Chondrocyte (in vitro differentiated cells): Measurements from ENCODE around the gene DNAI1. TPM values are rescaled to one million over a fixed set of nuclear protein-coding genes. Genes with fewer than 3 reads are reported as not detected.

Source experiments
- DNase-seq: peaks from one replicate; pipeline ENCODE4 v3.0.0; 2021; ENCODE audit warnings: mixed read lengths, low spot score
- H3K27ac Mint-ChIP-seq: one replicate; pipeline ENCODE4 v1.8.0; 2021; ENCODE audit warnings: mild to moderate bottlenecking, moderate library complexity, mixed read lengths; ENCODE audit not compliant: unreplicated experiment
- H3K27me3 Mint-ChIP-seq: 2 replicates; pipeline ENCODE4 v1.8.0; 2021; ENCODE audit warnings: low read depth, mixed read lengths
- H3K36me3 Mint-ChIP-seq: 2 replicates; pipeline ENCODE4 v1.8.0; 2021; ENCODE audit warnings: low read depth, mixed read lengths
- H3K4me1 Mint-ChIP-seq: 2 replicates; pipeline ENCODE4 v1.8.0; 2021; ENCODE audit warnings: low read depth, mild to moderate bottlenecking, mixed read lengths
- H3K4me3 Mint-ChIP-seq: one replicate; pipeline ENCODE4 v1.8.0; 2021; ENCODE audit warnings: mild to moderate bottlenecking, moderate library complexity, mixed read lengths; ENCODE audit not compliant: unreplicated experiment
- H3K9me3 Mint-ChIP-seq: 2 replicates; pipeline ENCODE4 v1.8.0; 2021; ENCODE audit warnings: low read depth, mixed read lengths
- long read RNA-seq: library from polyadenylated mRNA; stranded (forward); transcript quantifications from one replicate; pipeline ENCODE4 v2.0.0, GENCODE V29; 2021
- total RNA-seq: library from RNA; stranded (reverse); gene quantifications from 3 replicates; pipeline ENCODE4 v1.2.1, GENCODE V29; 2021
- TF ChIP-seq, protein P1 (sequence below): fragments of 200-600 bp; sonication (generic); IDR thresholded peaks from 2 replicates; pipeline ENCODE4 v1.5.0; 2021; ENCODE audit warnings: antibody characterized with exemption, mild to moderate bottlenecking, moderate library complexity

Gene DNAI1
- total RNA-seq = 0.25 TPM in 1 of 3 replicates, not detected in the others
- long read RNA-seq = 0 reads

DNA sequence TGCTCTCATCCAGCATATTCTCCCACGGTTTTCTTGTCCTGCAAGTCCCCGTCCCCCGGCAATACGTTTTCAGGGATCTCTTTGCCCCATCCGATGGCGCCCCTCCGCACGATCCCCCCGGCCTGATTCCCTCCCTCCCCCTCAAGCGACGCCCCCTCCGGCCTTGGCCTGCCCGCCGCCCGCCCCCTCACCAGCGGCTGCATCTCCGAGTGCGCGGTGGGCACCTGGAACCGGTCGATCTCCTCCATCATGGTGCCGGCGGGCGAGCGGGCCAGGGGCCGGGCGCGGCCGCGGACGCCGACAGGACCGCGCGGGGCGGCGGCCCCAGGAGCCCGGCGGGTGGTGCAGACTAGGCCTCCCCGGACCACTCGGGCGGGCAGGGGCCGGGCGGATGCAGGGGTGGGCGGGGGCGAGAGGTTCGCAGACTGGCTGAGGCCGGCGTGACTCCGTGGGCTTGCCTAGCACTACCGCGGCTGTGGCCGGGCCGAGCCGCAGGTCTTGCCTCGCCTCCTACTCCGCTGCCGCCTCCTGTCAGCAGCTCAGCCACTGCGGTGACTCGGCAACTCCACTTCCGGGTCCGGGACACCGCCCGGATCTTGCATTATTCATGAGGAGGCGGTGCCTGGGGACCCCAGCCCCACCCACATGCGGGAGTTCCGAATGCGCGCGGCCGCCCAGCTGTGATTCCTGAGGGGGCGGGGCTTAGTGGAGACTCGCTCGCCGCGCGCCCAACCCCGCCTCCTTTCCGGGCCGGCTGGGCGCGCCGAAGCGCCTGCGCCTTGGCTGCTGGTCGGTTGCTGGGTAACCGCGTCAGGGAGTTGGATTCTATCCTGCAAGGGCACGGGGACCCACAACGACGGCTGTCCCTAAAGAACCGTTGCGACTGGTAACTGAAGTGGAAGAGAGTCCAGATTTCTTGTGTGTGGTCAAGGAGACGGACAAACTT lies at the start of gene DNAI1, which contains the start of gene FAM219A:
DNAI1 (plus strand) TSS at position 793 of the 946 bp plus-strand sequence. CDS start 201 bp downstream, outside the sequence.
FAM219A (minus strand) TSS at position 558 of the 946 bp plus-strand sequence; CDS start at position 251, 307 bp downstream.
- Mint-ChIP-seq H3K4me1 (peaks cover 33% of the 10 kb centered on the region), H3K36me3 (no peaks in the 10 kb centered on the region), H3K9me3 (no peaks in the 10 kb centered on the region), H3K4me3 (peak within 1 kb of the TSS; percentile 98), H3K27ac (peak within 1 kb of the TSS; percentile 95), H3K27me3 (peaks cover 12% of the 10 kb centered on the region)
- peak; percentile 100 for DNase-seq
- TF ChIP-seq, protein P1, sequence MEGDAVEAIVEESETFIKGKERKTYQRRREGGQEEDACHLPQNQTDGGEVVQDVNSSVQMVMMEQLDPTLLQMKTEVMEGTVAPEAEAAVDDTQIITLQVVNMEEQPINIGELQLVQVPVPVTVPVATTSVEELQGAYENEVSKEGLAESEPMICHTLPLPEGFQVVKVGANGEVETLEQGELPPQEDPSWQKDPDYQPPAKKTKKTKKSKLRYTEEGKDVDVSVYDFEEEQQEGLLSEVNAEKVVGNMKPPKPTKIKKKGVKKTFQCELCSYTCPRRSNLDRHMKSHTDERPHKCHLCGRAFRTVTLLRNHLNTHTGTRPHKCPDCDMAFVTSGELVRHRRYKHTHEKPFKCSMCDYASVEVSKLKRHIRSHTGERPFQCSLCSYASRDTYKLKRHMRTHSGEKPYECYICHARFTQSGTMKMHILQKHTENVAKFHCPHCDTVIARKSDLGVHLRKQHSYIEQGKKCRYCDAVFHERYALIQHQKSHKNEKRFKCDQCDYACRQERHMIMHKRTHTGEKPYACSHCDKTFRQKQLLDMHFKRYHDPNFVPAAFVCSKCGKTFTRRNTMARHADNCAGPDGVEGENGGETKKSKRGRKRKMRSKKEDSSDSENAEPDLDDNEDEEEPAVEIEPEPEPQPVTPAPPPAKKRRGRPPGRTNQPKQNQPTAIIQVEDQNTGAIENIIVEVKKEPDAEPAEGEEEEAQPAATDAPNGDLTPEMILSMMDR = no peak

DNA sequence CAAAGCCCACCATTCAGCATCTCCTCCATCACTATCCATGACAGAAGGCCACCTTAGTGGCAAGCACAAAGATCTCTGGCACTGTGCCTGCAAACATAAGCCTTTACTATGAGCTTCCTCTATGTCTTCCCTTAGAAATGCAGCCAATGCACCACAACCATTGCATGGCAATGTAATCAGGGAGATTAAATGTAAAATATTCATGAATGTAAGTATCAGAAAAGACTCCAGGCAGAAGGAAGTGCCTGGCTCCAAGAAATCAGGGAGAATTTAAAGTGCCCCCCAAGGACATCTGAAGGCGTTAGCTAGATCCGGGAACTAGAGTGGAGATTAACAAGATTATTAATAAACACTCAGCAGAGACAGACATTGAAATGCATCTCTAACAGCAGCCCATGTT lies 49.5 kb upstream of the DNAI1 start:
- Mint-ChIP-seq H3K9me3 (no peaks in the 10 kb centered on the region), H3K27ac (no peak overlapping the region), H3K27me3 (no peaks in the 10 kb centered on the region), H3K4me3 (no peak overlapping the region), H3K4me1 (no peaks in the 10 kb centered on the region), H3K36me3 (peaks cover 13% of the 10 kb centered on the region)
- no peak for DNase-seq
- TF ChIP-seq, protein P1 = no peak

DNA sequence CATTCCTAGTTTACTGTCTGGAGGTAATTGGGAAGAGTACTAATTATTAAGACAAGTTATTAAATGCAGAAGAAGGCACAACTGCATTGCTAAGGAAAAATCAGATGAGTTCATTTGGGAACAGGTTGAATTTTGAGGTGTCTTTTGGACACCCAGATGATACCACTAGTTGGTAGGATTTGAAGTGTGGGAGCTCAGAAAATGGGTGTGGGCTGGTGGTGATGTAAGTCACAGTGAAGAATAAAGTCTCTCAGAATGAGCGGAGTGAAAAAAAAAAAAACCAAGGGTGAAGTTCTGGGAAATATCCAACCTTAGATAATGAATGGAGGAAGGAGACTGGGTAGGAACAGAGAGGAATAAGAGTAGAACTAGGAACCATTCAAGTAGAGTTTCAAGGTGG lies 46.3 kb upstream of the DNAI1 start:
- Mint-ChIP-seq H3K27ac (no peak overlapping the region), H3K27me3 (no peaks in the 10 kb centered on the region)
- TF ChIP-seq, protein P1 = no peak

DNA sequence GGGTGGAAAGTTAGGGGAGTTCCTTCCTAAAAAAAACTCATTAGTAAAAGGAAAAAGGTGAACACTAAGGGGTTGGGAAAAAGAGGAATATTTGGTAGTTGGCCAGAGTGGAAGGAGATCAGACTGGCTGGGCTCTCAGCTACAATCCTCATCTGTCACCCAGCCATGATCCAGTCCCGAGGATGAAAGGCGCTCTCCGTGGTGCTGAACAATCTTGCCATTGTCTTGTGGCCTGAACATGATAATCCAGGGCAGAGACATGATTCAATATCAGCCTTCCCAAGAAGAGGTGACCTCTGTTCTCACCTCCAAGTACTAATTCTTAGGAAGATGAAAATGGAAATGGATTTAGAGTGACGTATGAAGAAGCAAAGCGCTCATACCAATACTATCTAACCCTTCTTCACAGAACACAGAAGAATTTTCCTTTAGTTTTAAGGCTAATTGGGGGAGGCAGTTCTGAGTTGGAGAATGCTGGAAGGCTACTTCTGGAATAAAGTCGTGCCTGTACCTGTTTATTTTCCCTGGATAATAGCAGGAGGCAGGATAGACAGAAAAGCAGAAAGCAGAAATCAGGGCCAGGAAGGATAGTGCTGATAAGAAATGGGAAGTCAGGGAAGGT lies 45.3 kb upstream of the DNAI1 start:
- Mint-ChIP-seq H3K27me3 (no peaks in the 10 kb centered on the region), H3K9me3 (no peaks in the 10 kb centered on the region), H3K4me1 (no peaks in the 10 kb centered on the region), H3K4me3 (no peak overlapping the region), H3K27ac (no peak overlapping the region), H3K36me3 (peaks cover 6% of the 10 kb centered on the region)
- DNase-seq = no peak
- TF ChIP-seq, protein P1 = no peak

More for the DNA sequence above, 46.3 kb upstream of the DNAI1 start:
- H3K9me3 Mint-ChIP-seq = no peaks in the 10 kb centered on the region
- H3K4me3 Mint-ChIP-seq = no peak overlapping the region
- no peak for DNase-seq
- peaks cover 6% of the 10 kb centered on the region for H3K36me3 Mint-ChIP-seq
- no peaks in the 10 kb centered on the region for H3K4me1 Mint-ChIP-seq

DNA sequence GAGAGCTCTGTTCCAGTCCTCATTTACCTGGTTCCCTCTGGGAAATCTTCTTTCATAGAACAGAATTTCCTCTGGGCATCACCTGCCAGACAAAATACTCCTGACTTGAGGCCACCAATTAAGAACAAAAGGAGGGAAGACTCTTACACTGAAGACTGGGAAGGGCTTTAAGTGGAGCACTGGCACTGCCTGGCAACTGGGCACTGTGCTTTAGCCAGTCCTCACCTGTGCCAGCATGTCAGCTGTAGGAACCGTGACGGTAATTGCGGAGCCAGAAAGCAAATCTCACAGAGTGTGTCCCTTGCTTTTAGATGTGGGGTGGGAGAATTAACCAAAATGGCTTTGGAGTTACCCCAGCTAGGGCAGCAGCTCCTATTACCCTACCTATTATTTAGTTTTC lies 40.9 kb upstream of the DNAI1 start:
- H3K4me1 Mint-ChIP-seq = peaks cover 5% of the 10 kb centered on the region

More for the DNA sequence above, 40.9 kb upstream of the DNAI1 start:
- TF ChIP-seq, protein P1 = no peak
- Mint-ChIP-seq H3K9me3 (no peaks in the 10 kb centered on the region), H3K27me3 (no peaks in the 10 kb centered on the region), H3K4me3 (no peak overlapping the region), H3K36me3 (no peaks in the 10 kb centered on the region), H3K27ac (no peak overlapping the region)
- DNase-seq = no peak
